Measurements from ENCODE around the gene FEM1B. TPM values are rescaled to one million over a fixed set of nuclear protein-coding genes. Genes with fewer than 3 reads are reported as not detected.
A peak's percentile ranks its signal among the peaks of the same experiment; 100 is the strongest.

The FEM1B gene
- total RNA-seq, 2 donors from 2014 or later = 33.1 to 55.3 TPM

DNA sequence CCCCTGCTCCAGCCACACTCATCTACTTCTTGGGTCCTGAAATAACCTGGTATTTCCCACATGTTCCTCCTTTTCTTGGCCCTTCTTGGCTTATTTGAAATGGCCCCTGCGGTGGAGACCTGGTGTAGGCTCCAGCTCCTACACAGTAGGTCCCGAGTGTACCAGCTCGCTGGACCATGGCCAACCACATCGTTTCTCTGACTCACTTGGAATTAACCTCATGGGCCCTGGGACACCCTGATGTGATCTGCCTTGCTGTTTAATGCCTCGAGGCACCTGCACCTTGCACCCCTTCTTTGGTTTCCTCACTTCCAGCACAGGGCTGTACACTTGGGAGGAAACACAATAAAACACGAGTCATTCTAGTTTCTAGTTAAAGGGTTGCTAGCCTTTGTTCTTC is 60.3 kb downstream of the FEM1B start:
- DNase-seq (ENCODE audit: low spot score) = no peak
- Histone ChIP-seq H3K36me3 (no peaks in the 10 kb centered on the region), H3K4me3 (no peak overlapping the region), H3K4me1 (peaks cover 0 to 70% of the 10 kb centered on the region in 2 donors), H3K9me3 (no peaks in the 10 kb centered on the region), H3K27me3 (no peaks in the 10 kb centered on the region), H3K27ac (no peak overlapping the region)
- no peak for TF ChIP-seq CTCF (IDR thresholded peaks at IDR 0.05)

- Histone ChIP-seq H3K9me3 (no peaks in the 10 kb centered on the region), H3K4me3 (no peak overlapping the region), H3K27ac (no peak overlapping the region), H3K27me3 (no peaks in the 10 kb centered on the region), H3K36me3 (no peaks in the 10 kb centered on the region), H3K4me1 (peaks cover 0 to 61% of the 10 kb centered on the region in 2 donors)
- DNase-seq (ENCODE audit: low spot score) = no peak
- TF ChIP-seq CTCF (IDR thresholded peaks at IDR 0.05) = no peak
Observed at GRCh38 chr15:68339481-68339880, 61.9 kb downstream of the FEM1B start.

DNA sequence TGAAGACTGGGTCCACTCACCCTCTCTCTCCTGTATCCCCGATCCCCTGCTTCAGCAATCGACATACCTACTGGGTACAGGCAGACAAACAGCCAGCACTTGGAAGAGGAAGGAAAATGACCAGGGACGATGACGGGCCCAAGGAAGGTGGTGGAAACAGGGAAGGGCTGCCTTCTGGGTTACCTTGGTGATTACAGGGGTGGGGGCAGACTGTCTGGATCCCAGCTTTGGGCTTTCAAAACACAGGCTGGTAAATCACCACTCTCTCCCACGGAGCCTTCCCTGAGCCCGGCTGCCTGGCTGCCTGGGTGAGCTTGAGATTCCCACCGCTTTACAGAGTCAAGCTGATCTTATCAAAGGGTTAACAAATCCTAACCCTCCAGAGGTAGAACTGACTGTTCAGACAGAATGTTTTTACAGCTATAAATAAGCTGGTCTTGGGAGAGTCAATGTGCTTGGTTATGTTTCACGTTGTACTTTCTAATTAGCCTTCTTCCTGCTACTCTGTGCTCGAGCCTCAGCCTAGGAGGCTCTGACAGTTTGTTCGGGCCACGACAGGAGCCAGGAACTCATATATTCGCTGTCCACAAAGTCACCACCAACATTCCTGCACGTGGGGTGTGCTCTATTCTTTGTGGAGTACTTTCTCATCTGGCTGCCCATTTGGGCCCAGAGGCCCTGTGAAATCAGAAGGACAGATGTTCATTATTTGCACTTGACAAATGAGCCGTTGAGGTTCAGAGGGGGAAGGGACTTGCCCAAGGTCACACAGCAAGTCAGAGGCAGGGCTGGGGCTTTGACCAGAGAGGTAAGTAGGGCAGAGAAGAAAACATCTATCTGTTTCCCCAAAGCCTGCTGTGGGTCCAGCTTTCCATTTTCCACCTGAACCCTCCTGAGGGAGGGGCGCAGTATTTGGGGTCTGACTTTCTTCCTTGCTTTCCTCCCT is 63.5 kb downstream of the FEM1B start:
- TF ChIP-seq CTCF (IDR thresholded peaks at IDR 0.05) = no peak
- Histone ChIP-seq H3K4me1 (peaks cover 0 to 46% of the 10 kb centered on the region in 2 donors), H3K36me3 (no peaks in the 10 kb centered on the region), H3K27me3 (no peaks in the 10 kb centered on the region), H3K27ac (peak overlapping the region; percentile 78 to 86), H3K9me3 (no peaks in the 10 kb centered on the region), H3K4me3 (no peak overlapping the region)
- DNase-seq (ENCODE audit: low spot score) = no peak

DNA sequence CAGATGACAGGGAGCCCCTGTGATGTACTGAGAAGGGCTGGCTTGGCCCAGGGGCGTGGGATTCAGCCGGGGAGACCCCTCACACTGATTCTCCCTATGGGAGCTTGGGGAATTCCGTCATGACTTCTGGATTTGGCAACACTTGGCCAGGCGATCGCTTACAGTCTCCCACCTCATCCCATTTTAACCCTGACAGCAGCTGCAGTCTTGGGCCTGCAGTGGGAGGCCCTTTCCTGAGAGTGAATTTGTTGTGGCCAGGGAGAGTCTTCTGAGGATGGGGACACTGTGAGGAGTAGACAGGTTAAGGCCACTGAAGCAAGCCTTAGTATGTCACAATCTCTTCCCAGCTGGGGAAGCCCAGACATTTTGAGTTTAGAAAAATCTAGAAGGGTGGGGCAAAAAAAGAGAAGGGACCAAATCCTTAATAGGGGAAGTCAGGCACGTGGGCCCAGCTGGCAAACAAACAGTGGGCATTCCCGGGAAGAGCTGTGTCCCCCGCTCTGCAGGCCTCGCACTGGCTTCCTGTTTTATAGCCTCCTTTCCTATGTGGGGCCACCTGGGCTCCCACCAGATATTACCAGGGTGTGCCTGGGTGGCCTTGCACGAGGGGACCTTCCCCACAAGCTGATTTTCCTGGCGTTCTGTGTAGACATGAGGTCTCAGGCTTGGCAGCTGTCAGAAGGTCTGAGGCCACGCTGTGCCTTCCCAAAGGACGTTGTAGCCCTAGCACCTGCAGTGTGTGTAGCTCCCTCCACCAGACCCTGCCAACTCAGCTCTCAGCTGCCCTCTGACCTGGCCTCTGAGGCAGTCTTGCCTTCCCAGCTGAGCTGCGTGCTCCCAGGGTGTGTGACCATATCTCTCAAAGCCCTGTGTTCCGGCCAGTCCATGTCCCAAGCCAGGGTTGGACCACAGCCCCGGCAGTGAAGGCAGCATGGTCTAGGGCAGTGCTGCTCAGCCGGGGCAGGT is 64.5 kb downstream of the FEM1B start:
- H3K27me3 ChIP-seq = no peaks in the 10 kb centered on the region
- H3K36me3 ChIP-seq = no peaks in the 10 kb centered on the region
- TF ChIP-seq CTCF (IDR thresholded peaks at IDR 0.05) = no peak
- no peak for DNase-seq (ENCODE audit: low spot score)
- H3K9me3 ChIP-seq = no peaks in the 10 kb centered on the region
- peak overlapping the region; percentile 78 to 86 for H3K27ac ChIP-seq
- H3K4me1 ChIP-seq = peaks cover 0 to 45% of the 10 kb centered on the region in 2 donors
- no peak overlapping the region for H3K4me3 ChIP-seq

DNA sequence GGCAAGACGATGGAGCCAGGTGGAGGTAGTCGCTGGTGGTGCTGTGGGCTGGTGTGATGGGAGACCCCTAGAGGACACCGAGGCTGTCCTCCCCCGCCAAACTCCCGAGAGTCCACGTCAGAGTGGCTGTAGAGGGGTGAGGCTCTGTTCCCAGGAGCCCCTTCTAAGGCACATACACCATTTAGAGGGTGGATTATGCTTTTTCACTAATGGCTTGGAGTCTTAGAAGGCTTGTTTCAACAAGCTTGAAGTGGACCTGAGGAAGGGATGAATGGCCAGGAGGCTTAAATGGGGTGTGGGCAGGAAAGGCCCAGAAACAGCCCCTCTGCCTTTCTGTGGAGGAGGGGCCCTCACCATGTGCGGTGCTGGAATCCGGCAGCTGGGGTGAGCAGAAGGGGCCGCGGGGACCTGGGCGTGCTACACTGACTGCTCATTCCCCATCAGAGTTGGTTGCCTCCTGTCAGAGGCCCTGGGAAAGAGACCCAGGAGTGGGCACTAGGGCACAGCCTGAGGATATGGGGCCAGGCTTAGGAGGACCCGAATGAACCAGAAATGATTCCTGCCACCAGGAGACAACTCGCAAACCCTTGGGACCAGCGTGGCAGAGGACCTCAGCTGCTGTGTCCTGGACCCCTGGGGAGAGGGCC is 66.2 kb downstream of the FEM1B start:
- no peak for TF ChIP-seq CTCF (IDR thresholded peaks at IDR 0.05)
- Histone ChIP-seq H3K9me3 (no peaks in the 10 kb centered on the region), H3K4me3 (no peak overlapping the region), H3K4me1 (peaks cover 0 to 45% of the 10 kb centered on the region in 2 donors), H3K27me3 (no peaks in the 10 kb centered on the region), H3K36me3 (peaks cover 7% of the 10 kb centered on the region), H3K27ac (no peak overlapping the region)
- no peak for DNase-seq (ENCODE audit: low spot score)

Measured in right atrium auricular region (tissue), 2 donors.